ENCODE results near the gene DIPK2A.

DNA sequence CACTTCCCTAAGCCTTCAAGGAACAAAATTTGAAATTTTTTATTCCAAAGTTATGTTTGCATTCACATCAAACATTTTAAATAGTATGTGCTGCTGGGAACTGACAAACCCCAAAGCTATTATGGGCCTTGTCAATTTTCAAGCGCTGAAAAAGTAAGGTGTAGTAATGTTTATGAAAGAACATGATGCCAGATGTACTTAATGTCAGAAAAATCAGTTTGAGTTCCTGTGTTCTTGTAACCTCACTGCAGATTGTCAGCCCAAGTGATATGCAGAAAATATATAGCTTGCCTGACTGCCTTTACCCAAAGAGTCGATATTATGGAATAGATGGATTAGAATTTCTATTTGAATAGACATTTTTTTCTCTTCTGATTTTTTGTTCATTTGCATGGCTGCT is 20.8 kb upstream of the DIPK2A start:
- TF ChIP-seq, protein P1, sequence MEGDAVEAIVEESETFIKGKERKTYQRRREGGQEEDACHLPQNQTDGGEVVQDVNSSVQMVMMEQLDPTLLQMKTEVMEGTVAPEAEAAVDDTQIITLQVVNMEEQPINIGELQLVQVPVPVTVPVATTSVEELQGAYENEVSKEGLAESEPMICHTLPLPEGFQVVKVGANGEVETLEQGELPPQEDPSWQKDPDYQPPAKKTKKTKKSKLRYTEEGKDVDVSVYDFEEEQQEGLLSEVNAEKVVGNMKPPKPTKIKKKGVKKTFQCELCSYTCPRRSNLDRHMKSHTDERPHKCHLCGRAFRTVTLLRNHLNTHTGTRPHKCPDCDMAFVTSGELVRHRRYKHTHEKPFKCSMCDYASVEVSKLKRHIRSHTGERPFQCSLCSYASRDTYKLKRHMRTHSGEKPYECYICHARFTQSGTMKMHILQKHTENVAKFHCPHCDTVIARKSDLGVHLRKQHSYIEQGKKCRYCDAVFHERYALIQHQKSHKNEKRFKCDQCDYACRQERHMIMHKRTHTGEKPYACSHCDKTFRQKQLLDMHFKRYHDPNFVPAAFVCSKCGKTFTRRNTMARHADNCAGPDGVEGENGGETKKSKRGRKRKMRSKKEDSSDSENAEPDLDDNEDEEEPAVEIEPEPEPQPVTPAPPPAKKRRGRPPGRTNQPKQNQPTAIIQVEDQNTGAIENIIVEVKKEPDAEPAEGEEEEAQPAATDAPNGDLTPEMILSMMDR (IDR thresholded peaks at IDR 0.05), result no peak
- TF ChIP-seq POLR2A (IDR thresholded peaks at IDR 0.05), result no peak

Measured in suprapubic skin (tissue), 3 donors.